GM13976 (cell line): Measurements from ENCODE around the gene UBE2K.
A peak's percentile ranks its signal among the peaks of the same experiment; 100 is the strongest.
"Not testable (repeated sequence)": the region's sequence is repeated elsewhere in the genome, so short reads cannot be mapped to it uniquely, and the experiment has no call there.

Source experiments
- DNase-seq: peaks from one replicate; pipeline ENCODE4 v3.0.0; 2012; ENCODE audit warnings: low spot score
- CTCF ChIP-seq: IDR thresholded peaks from 2 replicates; pipeline ENCODE4 v1.5.1; 2012; ENCODE audit warnings: borderline replicate concordance, mild to moderate bottlenecking; ENCODE audit not compliant: insufficient read depth; ENCODE audit errors: extremely low read depth, missing control alignments, control extremely low read depth
- in situ Hi-C: fragments of 300-500 bp; cut with MboI; formaldehyde crosslinking; loops from one replicate; pipeline ENCODE4 v1.12.0; 2022; ENCODE audit warnings: low sequenced_read_pairs, mixed read lengths, inconsistent platforms; ENCODE audit not compliant: unreplicated experiment

Gene UBE2K

GRCh38 chr4:39668887-39669286 is 29.0 kb upstream of the UBE2K start:
- TF ChIP-seq CTCF, result no peak
- no peak for DNase-seq
- in situ Hi-C loops, result no loop called here

GRCh38 chr4:39670296-39670695 is 27.6 kb upstream of the UBE2K start:
- DNase-seq, in situ Hi-C loops: not testable (repeated sequence)

GRCh38 chr4:39675681-39676080 is 22.3 kb upstream of the UBE2K start:
- in situ Hi-C loops, DNase-seq: not testable (repeated sequence)

GRCh38 chr4:39681003-39681402 is 16.9 kb upstream of the UBE2K start:
- DNase-seq, in situ Hi-C loops: not testable (repeated sequence)

GRCh38 chr4:39682138-39682537 is 15.8 kb upstream of the UBE2K start:
- TF ChIP-seq CTCF, result no peak
- in situ Hi-C loops, result no loop called here
- DNase-seq, result peak; percentile 60

GRCh38 chr4:39685990-39686389 is 11.9 kb upstream of the UBE2K start:
- DNase-seq, result no peak
- in situ Hi-C loops, result no loop called here
- no peak for TF ChIP-seq CTCF

GRCh38 chr4:39687014-39687413 is 10.9 kb upstream of the UBE2K start:
- in situ Hi-C loops, result no loop called here
- DNase-seq, result peak; percentile 36
- no peak for TF ChIP-seq CTCF

GRCh38 chr4:39689970-39690369 is 8.0 kb upstream of the UBE2K start:
- in situ Hi-C loops, result loop anchor here (10.0 kb wide), 1 partner anchor 285 kb away; the partner anchor contains the start of gene PDS5A
- TF ChIP-seq CTCF, result no peak
- no peak for DNase-seq

GRCh38 chr4:39698424-39699009 is 581 bp downstream of the UBE2K start:
- DNase-seq, result no peak
- in situ Hi-C loops, result loop anchor here (10.0 kb wide), 1 partner anchor 276 kb away; the partner anchor contains the start of gene PDS5A
- TF ChIP-seq CTCF, result no peak
